Left renal cortex interstitium (tissue), 4 donors: ENCODE data around the gene SSR4. TPM values are rescaled to one million over a fixed set of nuclear protein-coding genes. Genes with fewer than 3 reads are reported as not detected.
A peak's percentile ranks its signal among the peaks of the same experiment; 100 is the strongest.
"Not testable (repeated sequence)": the region's sequence is repeated elsewhere in the genome, so short reads cannot be mapped to it uniquely, and the experiment has no call there.

Experiments
- DNase-seq, 4 donors: peaks; one replicate each; pipeline ENCODE4 v3.0.0-alpha.2; 2013; ENCODE audit warnings: low read depth in 4 of 4, low spot score in 2 of 4, missing footprints in 1 of 4
- polyA plus RNA-seq, 4 donors: library from polyadenylated mRNA; unstranded; fragments of 120-200 nt; gene quantifications; one replicate each; pipeline ENCODE4 v1.2.1, GENCODE V29; 2013; ENCODE audit not compliant: insufficient read length in 4 of 4

SSR4 gene
- polyA plus RNA-seq = 100 to 1,000 TPM; 145 to 197 (median 152) TPM

DNA sequence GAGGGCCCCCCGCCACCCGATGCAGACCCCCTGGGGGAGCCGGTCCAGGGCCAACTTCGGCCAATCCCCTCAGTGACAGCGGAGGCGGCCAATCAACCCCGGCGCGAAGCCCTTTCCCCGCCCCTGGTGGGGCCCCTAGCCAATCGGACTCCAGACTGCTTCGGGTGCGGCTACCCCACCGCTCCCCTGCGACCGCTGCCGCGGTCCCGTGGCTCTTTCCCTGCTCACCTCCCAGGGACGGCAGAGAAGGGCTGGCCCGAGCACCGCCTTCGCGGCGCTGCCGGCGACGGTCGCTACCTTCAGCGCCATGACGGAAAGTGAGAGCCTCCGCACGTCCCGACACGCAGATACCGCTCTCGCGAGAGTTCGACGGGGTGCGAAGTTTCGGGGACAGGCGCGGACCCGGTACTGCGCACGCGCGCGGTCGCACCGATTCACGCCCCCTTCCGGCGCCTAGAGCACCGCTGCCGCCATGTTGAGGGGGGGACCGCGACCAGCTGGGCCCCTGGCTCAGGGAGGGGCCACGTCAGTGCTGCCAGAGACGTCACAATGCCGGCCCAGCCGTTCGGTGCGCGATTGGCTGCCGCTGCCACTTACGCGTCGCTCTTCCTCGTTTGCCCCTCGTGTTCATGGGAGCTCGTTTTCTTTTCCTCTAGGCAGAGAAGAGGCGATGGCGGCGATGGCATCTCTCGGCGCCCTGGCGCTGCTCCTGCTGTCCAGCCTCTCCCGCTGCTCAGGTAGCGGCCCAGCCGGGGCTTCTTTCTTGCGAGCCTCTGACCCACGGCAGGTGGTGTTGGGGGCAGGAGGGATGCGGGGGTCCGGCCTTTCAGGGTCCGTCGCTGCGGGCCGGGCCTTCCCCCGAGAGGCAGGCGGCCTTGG, at the start of gene SSR4, which contains the start of gene IDH3G:
Gene SSR4 (plus strand): TSS at position 651 of the 879 bp plus-strand sequence. CDS start 20 bp downstream, at position 671.
Gene IDH3G (minus strand): TSS at position 358 of the 879 bp plus-strand sequence. CDS start 49 bp downstream, at position 309.
- DNase-seq = peak; percentile 74 to 89 (median 83)

- DNase-seq = not testable (repeated sequence)
Observed at GRCh38 chrX:153745067-153745433, 49.4 kb upstream of the SSR4 start.

- DNase-seq = no peak
Observed at GRCh38 chrX:153746359-153746758, 48.1 kb upstream of the SSR4 start.

- DNase-seq = not testable (repeated sequence)
Observed at GRCh38 chrX:153746991-153747390, 47.5 kb upstream of the SSR4 start.

GRCh38 chrX:153749017-153749416, 45.5 kb upstream of the SSR4 start:
- not testable (repeated sequence) for DNase-seq

- no peak for DNase-seq
Observed at GRCh38 chrX:153750127-153750774, 44.2 kb upstream of the SSR4 start.

DNA sequence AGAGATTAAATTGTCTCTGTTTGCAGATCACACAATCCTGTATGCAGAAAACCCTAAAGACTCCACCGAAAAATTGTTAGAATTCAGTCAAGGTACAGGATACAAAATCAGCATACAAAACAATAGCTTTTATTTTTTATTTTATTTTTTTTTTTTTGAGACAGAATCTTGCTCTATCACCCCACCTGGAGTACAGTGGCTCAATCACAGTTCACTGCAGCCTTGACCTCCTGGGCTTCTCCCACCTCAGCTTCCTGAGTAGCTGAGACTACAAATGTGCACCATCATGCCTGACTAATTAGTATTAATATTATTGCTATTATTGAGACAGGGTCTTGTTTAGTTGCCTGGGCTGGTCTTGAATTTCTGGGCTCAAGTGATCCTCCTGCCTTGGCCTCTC, 39.3 kb upstream of the SSR4 start:
- DNase-seq = no peak

DNA sequence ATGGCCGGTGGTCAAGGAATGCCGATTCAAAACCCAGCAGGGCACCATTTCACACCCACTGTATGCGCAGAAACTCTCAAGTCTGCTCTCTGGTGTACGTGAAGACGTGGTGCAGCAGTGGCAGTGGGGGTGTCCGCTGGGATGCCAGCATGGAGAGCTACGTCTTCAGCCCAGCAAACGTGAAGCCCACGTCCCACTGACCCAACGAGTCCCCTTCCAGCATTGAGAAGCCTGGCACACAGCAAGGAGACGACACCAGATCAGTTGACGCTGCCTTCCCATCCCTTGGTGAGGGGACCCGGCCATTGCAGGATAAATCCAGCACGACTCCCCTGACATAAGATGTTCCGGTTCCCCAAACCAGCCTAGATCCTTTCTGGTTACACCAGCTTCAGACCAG, 32.6 kb upstream of the SSR4 start:
- DNase-seq = no peak

- no peak for DNase-seq
Observed at GRCh38 chrX:153762626-153763173, 31.8 kb upstream of the SSR4 start.

DNA sequence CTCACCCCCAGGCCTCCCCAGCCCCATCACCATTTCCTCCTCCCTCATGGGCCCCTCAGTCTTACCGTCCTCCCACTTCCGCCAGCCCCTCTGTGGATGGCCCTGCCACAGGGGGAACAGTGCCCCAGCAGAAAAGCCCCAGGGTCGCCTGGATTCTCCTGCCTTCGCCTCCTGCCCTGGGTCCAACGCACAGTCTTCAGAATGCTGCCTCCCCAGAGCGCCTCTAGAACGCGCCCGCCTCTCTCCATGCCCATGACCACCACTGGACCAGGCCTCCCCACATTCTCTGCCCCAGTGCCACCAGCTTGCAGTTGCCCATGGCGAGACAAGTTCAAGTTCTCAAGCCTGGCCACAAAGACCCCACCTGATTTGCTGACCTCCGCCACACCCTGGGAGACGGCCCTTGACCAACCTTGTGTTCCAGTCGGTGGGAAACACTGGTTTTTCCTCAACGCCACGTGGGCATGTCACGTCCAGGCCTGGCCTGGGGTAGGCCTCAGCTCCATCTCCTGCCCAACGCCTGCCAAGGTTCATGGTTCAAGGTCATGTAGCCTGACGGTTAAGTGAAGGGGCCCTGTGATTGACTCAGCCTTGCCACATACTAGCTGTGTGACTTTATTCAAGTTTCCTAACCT, 31.1 kb upstream of the SSR4 start:
- no peak for DNase-seq

DNA sequence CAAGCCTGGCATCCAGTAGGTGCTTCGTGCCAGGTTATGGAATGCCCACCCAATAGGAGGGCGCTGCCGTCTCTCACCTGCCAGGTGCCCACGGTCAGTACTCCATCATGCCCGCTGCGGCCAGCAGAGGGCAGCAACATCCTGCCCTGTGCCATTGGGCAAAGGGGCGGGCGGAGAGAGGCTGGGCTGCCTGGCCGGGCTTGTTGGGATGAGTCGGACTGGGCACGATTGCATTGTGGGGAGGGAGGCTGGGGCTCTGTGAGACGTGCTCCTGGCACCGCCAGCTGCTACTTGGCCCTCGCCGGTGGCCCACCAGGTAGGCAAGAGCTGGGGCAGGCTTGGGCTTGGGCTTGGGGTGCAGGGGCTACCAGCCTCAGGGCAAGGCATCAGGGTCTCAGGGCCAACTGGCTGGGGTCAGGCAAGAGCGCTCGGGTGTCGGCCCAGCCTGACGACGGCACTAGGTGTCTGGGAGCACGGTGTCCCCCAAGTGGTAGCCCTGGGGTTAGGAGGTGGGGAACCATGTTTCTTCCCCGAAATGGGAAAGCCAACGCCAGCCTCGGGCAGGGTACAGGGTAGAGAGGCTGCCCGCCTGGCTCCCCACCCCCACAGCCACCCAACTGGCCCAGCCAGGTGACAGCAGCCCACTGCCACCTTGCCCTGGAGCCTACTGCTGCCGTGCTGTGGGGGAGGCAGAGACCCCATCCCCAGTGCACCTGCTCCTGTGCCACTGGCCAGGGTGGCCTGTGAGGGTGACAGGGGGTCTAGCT, 30.3 kb upstream of the SSR4 start, which contains the start of gene PLXNB3:
Gene PLXNB3 (plus strand): TSS at position 261 of the 767 bp plus-strand sequence. CDS start 1,287 bp downstream, outside the sequence.
- no peak for DNase-seq

DNA sequence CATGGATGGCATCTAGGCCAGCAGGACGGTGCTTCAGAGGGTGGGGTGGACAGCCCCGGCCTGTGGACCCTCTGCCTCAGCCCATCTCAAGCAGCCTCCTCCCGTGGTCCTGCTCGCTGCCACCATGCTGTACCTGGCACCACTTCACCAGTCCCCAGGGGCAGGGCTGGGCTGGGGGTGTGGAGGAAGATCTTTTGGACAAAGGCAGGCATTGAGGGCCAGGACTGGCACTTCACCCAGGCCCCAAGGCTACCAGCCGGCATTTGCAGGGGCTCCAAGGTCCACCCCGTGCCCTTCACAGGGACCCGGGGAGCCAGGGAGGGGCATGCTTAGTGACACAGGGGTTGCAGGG, 29.7 kb upstream of the SSR4 start:
- DNase-seq = no peak

DNA sequence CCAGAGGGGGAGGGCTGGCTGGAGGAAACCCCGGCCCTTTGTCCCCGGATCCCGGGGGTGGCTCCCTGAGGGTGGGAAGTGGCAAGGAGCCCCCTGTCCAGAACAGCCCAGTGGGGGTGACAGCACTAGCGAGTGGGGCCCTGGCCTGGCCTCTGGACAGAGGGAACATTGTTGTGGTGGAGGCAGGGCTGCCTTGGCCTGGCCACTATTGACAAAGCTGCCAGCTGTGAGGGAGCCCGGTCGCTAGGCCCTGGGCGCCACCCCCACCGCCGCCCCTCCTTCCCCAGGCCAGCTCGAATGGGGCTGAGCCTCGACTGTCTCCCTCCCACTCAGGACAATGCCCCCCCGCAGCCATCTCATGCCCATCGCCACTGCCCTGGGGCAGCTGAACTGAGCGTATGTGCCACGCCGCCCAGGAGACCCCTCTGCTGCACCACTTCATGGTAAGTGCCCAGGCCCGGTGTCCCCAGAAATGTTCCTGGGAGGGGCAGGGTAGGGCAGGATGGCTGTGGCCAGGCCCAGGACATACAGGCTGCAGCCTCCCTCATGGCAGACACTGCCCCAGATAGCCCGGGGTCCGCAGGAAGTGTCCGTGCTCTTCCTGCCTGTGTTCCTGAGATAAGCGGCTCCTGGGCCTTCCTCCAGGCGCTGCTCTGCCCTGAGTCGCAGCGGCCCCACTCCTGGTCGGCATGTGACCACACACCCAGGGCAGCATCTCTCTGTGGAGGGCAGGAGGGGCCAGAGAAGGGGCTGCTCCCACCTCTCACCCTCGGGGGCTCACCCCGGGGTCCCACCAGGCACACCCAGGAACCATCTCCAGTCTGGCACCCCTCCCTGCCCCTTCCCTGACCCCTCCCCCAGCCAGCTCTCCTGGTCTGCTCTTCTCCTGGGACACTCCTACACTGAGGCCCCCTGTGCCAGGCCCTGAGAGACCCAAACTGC, 29.1 kb upstream of the SSR4 start:
- DNase-seq = no peak

- no peak for DNase-seq
Observed at GRCh38 chrX:153766098-153766817, 28.2 kb upstream of the SSR4 start.

- no peak for DNase-seq
Observed at GRCh38 chrX:153766871-153767673, 27.4 kb upstream of the SSR4 start.

DNA sequence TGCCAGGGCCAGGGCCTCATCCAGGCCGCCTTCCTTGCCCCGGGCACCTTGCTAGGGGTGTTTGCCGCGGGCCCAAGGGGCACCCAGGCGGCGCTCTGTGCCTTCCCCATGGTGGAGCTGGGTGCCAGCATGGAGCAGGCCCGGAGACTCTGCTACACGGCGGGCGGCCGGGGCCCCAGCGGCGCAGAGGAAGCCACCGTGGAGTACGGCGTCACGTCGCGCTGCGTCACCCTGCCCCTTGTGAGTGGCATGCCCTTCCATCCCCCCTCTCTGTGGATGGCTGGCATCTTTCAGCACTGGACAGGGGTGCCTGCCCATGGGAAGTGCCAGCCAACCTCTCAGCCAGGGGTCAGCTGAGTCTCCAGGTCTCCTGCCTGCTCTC, 26.8 kb upstream of the SSR4 start:
- no peak for DNase-seq

- no peak for DNase-seq
Observed at GRCh38 chrX:153768311-153769157, 25.9 kb upstream of the SSR4 start.
